ENCODE measurements around the gene ZBTB45.

DNA sequence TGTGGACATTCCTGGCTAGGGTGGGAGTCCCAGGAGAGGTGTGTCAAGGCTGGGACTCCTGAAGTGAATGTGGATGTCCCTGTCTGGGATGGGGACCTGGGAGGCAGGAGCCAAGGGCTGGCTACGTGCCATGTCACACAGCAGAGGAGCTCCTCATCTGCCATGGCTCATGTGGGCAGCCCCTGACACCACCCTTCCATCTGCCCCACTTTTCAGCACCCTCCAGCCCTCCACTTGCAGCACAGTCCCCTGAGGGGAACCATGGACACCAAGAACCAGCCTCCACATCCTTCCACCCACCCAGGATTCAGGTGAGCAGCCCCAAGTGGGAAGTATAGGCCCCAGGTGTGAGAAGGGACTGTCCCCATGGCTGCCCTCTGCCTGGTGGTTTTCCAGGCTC, 41.7 kb downstream of the ZBTB45 start:
- no peak for TF ChIP-seq CTCF (IDR thresholded peaks at IDR 0.05 in 8 of 11, conservative IDR thresholded peaks at IDR 0.05 in 3 of 11)
- no peak for TF ChIP-seq POLR2A (IDR thresholded peaks at IDR 0.05)
- TF ChIP-seq POLR2AphosphoS5 (IDR thresholded peaks at IDR 0.05), result no peak

All from spleen (tissue), 7 donors.